ENCODE measurements around the gene ANO1. TPM values are rescaled to one million over a fixed set of nuclear protein-coding genes. Genes with fewer than 3 reads are reported as not detected.

ANO1 gene
- total RNA-seq, 1 donor from 2014 or later, result 0.70 TPM

GRCh38 chr11:70233034-70233433, 154.9 kb downstream of the ANO1 start:
- DNase-seq (ENCODE audit: extremely low read depth, low read depth, low spot score), result no peak

GRCh38 chr11:70233511-70233934, 155.4 kb downstream of the ANO1 start:
- DNase-seq (ENCODE audit: extremely low read depth, low read depth, low spot score), result peak; percentile 75

GRCh38 chr11:70233962-70234361, 155.8 kb downstream of the ANO1 start:
- DNase-seq (ENCODE audit: extremely low read depth, low read depth, low spot score), result no peak

Other genes starting within 250 kb of the ANO1 start
- gene FADD, start 125.0 kb downstream of the ANO1 start, total RNA-seq, result 38.7 and 38.8 TPM in 2 replicates
- gene PPFIA1, start 192.4 kb downstream of the ANO1 start, total RNA-seq, result 29.3 and 42.1 TPM in 2 replicates